Measurements from ENCODE around the gene FOXC2.
A peak's percentile ranks its signal among the peaks of the same experiment; 100 is the strongest.
"Not testable (repeated sequence)": the region's sequence is repeated elsewhere in the genome, so short reads cannot be mapped to it uniquely, and the experiment has no call there.

FOXC2 gene

GRCh38 chr16:86574646-86575045 lies 8.0 kb downstream of the FOXC2 start:
- DNase-seq: no peak

- no peak for DNase-seq
Observed at GRCh38 chr16:86575095-86575685, 8.6 kb downstream of the FOXC2 start.

GRCh38 chr16:86575754-86576557 lies 9.3 kb downstream of the FOXC2 start:
- DNase-seq: no peak

GRCh38 chr16:86576591-86577313 lies 10.1 kb downstream of the FOXC2 start:
- DNase-seq: no peak

- no peak for DNase-seq
Observed at GRCh38 chr16:86577314-86577971, 10.8 kb downstream of the FOXC2 start.

GRCh38 chr16:86578061-86578599 lies 11.5 kb downstream of the FOXC2 start, which contains the start of gene FOXL1:
FOXL1 (plus strand) TSS chr16:86578549; CDS start chr16:86578724, 175 bp downstream.
- DNase-seq: no peak

GRCh38 chr16:86578611-86579267 lies 12.1 kb downstream of the FOXC2 start:
- no peak for DNase-seq

- DNase-seq: no peak
Observed at GRCh38 chr16:86579268-86580062, 12.8 kb downstream of the FOXC2 start.

- no peak for DNase-seq
Observed at GRCh38 chr16:86580063-86580790, 13.6 kb downstream of the FOXC2 start.

- no peak for DNase-seq
Observed at GRCh38 chr16:86580791-86581170, 14.2 kb downstream of the FOXC2 start.

- no peak for DNase-seq
Observed at GRCh38 chr16:86581458-86581857, 14.8 kb downstream of the FOXC2 start.

GRCh38 chr16:86584071-86584685 lies 17.5 kb downstream of the FOXC2 start:
- no peak for DNase-seq

- DNase-seq: peak; percentile 47
Observed at GRCh38 chr16:86584726-86585721, 18.4 kb downstream of the FOXC2 start.

- no peak for DNase-seq
Observed at GRCh38 chr16:86585821-86586611, 19.4 kb downstream of the FOXC2 start.

GRCh38 chr16:86587487-86587886 lies 20.9 kb downstream of the FOXC2 start:
- no peak for DNase-seq

GRCh38 chr16:86587955-86588354 lies 21.3 kb downstream of the FOXC2 start:
- not testable (repeated sequence) for DNase-seq

GRCh38 chr16:86590501-86591144 lies 24.0 kb downstream of the FOXC2 start:
- DNase-seq: no peak

GRCh38 chr16:86591270-86591669 lies 24.6 kb downstream of the FOXC2 start:
- DNase-seq: no peak
